ENCODE measurements around the gene GALNT9. TPM values are rescaled to one million over a fixed set of nuclear protein-coding genes. Genes with fewer than 3 reads are reported as not detected.

The GALNT9 gene
- total and polyA plus RNA-seq, 5 experiments from 2014 or later, result not detected

- Mint-ChIP-seq H3K4me1 (peaks cover 0 to 2% (median 0%) of the 10 kb centered on the region in 4 donors), H3K4me3 (no peak overlapping the region), H3K27ac (no peak overlapping the region), H3K27me3 (peaks cover 0 to 4% (median 0%) of the 10 kb centered on the region in 5 donors), H3K36me3 (no peaks in the 10 kb centered on the region), H3K9me3 (no peaks in the 10 kb centered on the region)
- peak in 2 of 10 donors; percentile 2 to 52 for DNase-seq
- POLR2A ChIA-PET, result no interaction called here
- ATAC-seq, result no peak
These were observed 77.5 kb downstream of the GALNT9 start for GRCh38 chr12:132251741-132252490.

- Mint-ChIP-seq H3K27ac (no peak overlapping the region), H3K4me3 (no peak overlapping the region), H3K4me1 (peaks cover 0 to 2% (median 0%) of the 10 kb centered on the region in 4 donors), H3K27me3 (peaks cover 0 to 4% (median 0%) of the 10 kb centered on the region in 5 donors), H3K9me3 (no peaks in the 10 kb centered on the region), H3K36me3 (no peaks in the 10 kb centered on the region)
- ATAC-seq (no peak), DNase-seq (no peak)
- POLR2A ChIA-PET, result no interaction called here
These were observed 78.1 kb downstream of the GALNT9 start for GRCh38 chr12:132251310-132251709.

- POLR2A ChIA-PET, result no interaction called here
These were observed 78.7 kb downstream of the GALNT9 start for GRCh38 chr12:132250707-132251106.

GRCh38 chr12:132249689-132250478 lies 79.5 kb downstream of the GALNT9 start:
- POLR2A ChIA-PET, result no interaction called here
- H3K4me1 Mint-ChIP-seq, result peaks cover 0 to 2% (median 0%) of the 10 kb centered on the region in 4 donors
- no peak overlapping the region for H3K27ac Mint-ChIP-seq
- H3K27me3 Mint-ChIP-seq, result peaks cover 0 to 4% (median 0%) of the 10 kb centered on the region in 5 donors
- ATAC-seq, result no peak
- H3K4me3 Mint-ChIP-seq, result no peak overlapping the region
- no peaks in the 10 kb centered on the region for H3K9me3 Mint-ChIP-seq
- H3K36me3 Mint-ChIP-seq, result no peaks in the 10 kb centered on the region
- peak in 1 of 10 donors; percentile 18 for DNase-seq

More at GRCh38 chr12:132250707-132251106, 78.7 kb downstream of the GALNT9 start:
- no peak overlapping the region for H3K4me3 Mint-ChIP-seq
- no peak overlapping the region for H3K27ac Mint-ChIP-seq
- no peaks in the 10 kb centered on the region for H3K9me3 Mint-ChIP-seq
- H3K36me3 Mint-ChIP-seq, result no peaks in the 10 kb centered on the region
- DNase-seq (peak in 1 of 10 donors; percentile 51), ATAC-seq (no peak)
- H3K4me1 Mint-ChIP-seq, result peaks cover 0 to 2% (median 0%) of the 10 kb centered on the region in 4 donors
- peaks cover 0 to 4% (median 0%) of the 10 kb centered on the region in 5 donors for H3K27me3 Mint-ChIP-seq

- no peaks in the 10 kb centered on the region for H3K9me3 Mint-ChIP-seq
- DNase-seq (peak in 1 of 10 donors; percentile 32), ATAC-seq (no peak)
- peak overlapping the region in 2 of 10 donors; percentile 65 to 84 for H3K27ac Mint-ChIP-seq
- peaks cover 0 to 4% (median 0%) of the 10 kb centered on the region in 5 donors for H3K27me3 Mint-ChIP-seq
- POLR2A ChIA-PET, result no interaction called here
- H3K36me3 Mint-ChIP-seq, result no peaks in the 10 kb centered on the region
- H3K4me1 Mint-ChIP-seq, result peaks cover 0 to 5% (median 3%) of the 10 kb centered on the region in 4 donors
- no peak overlapping the region for H3K4me3 Mint-ChIP-seq
These were observed 80.8 kb downstream of the GALNT9 start for GRCh38 chr12:132248453-132249167.

- POLR2A ChIA-PET, result no interaction called here
- Mint-ChIP-seq H3K27ac (peak overlapping the region in 1 of 10 donors; percentile 48), H3K4me3 (no peak overlapping the region), H3K4me1 (peaks cover 0 to 9% (median 6%) of the 10 kb centered on the region in 4 donors), H3K27me3 (peaks cover 0 to 4% (median 0%) of the 10 kb centered on the region in 5 donors), H3K9me3 (no peaks in the 10 kb centered on the region), H3K36me3 (no peaks in the 10 kb centered on the region)
- DNase-seq (peak in 1 of 10 donors; percentile 43), ATAC-seq (no peak)
These were observed 81.5 kb downstream of the GALNT9 start for GRCh38 chr12:132247718-132248452.

GRCh38 chr12:132246997-132247717 lies 82.2 kb downstream of the GALNT9 start:
- no peaks in the 10 kb centered on the region for H3K9me3 Mint-ChIP-seq
- H3K4me3 Mint-ChIP-seq, result no peak overlapping the region
- H3K36me3 Mint-ChIP-seq, result no peaks in the 10 kb centered on the region
- ATAC-seq, result no peak
- peaks cover 0 to 9% (median 6%) of the 10 kb centered on the region in 4 donors for H3K4me1 Mint-ChIP-seq
- H3K27me3 Mint-ChIP-seq, result peaks cover 0 to 4% (median 0%) of the 10 kb centered on the region in 5 donors
- POLR2A ChIA-PET, result no interaction called here
- H3K27ac Mint-ChIP-seq, result peak overlapping the region in 1 of 10 donors; percentile 48
- peak in 1 of 10 donors; percentile 48 for DNase-seq

GRCh38 chr12:132245521-132246101 lies 83.8 kb downstream of the GALNT9 start:
- H3K36me3 Mint-ChIP-seq, result no peaks in the 10 kb centered on the region
- H3K27ac Mint-ChIP-seq, result no peak overlapping the region
- POLR2A ChIA-PET, result no interaction called here

GRCh38 chr12:132244724-132245295 lies 84.6 kb downstream of the GALNT9 start:
- Mint-ChIP-seq H3K9me3 (no peaks in the 10 kb centered on the region), H3K4me3 (no peak overlapping the region), H3K27ac (no peak overlapping the region), H3K27me3 (peaks cover 0 to 4% (median 0%) of the 10 kb centered on the region in 5 donors), H3K4me1 (peaks cover 0 to 9% (median 6%) of the 10 kb centered on the region in 4 donors), H3K36me3 (no peaks in the 10 kb centered on the region)
- ATAC-seq, result no peak
- DNase-seq, result peak in 1 of 10 donors; percentile 31
- POLR2A ChIA-PET, result no interaction called here

More at GRCh38 chr12:132245521-132246101, 83.8 kb downstream of the GALNT9 start:
- Mint-ChIP-seq H3K27me3 (peaks cover 0 to 4% (median 0%) of the 10 kb centered on the region in 5 donors), H3K4me1 (peaks cover 0 to 9% (median 6%) of the 10 kb centered on the region in 4 donors), H3K9me3 (no peaks in the 10 kb centered on the region), H3K4me3 (no peak overlapping the region)
- peak in 1 of 10 donors; percentile 50 for DNase-seq
- no peak for ATAC-seq

- H3K4me1 Mint-ChIP-seq, result peaks cover 0 to 16% (median 7%) of the 10 kb centered on the region in 4 donors
- DNase-seq (peak in 1 of 10 donors; percentile 51), ATAC-seq (no peak)
- no peaks in the 10 kb centered on the region for H3K36me3 Mint-ChIP-seq
- H3K4me3 Mint-ChIP-seq, result peak overlapping the region in 1 of 10 donors; percentile 6
- H3K27ac Mint-ChIP-seq, result peak overlapping the region in 1 of 10 donors; percentile 27
- no peaks in the 10 kb centered on the region for H3K9me3 Mint-ChIP-seq
- POLR2A ChIA-PET, result interaction anchor here (0.5 kb wide), 1 partner anchor 244 kb away, joined by 3 read pairs; no protein-coding TSS in a partner anchor
- H3K27me3 Mint-ChIP-seq, result peaks cover 0 to 8% (median 0%) of the 10 kb centered on the region in 5 donors
These were observed 85.6 kb downstream of the GALNT9 start for GRCh38 chr12:132243596-132244310.

Data from naive thymus-derived CD8-positive, alpha-beta T cell (primary cell).